Lower leg skin (tissue), 4 donors: ENCODE data around the gene SPTBN4. TPM values are rescaled to one million over a fixed set of nuclear protein-coding genes. Genes with fewer than 3 reads are reported as not detected.

Source experiments
- DNase-seq, 2 donors: peaks; one replicate each; pipeline ENCODE4 v3.0.0-alpha.2; 2019; ENCODE audit warnings: low spot score in 2 of 2
- H3K4me3 ChIP-seq: fragments of 200-600 bp; sonication (generic); 2 replicates; pipeline ENCODE4 v1.5.1; 2017; ENCODE audit warnings: mild to moderate bottlenecking, low read depth; ENCODE audit not compliant: poor library complexity, severe bottlenecking
- CTCF ChIP-seq, 3 donors: fragments of 450-650 bp; IDR thresholded peaks; one replicate each; pipeline ENCODE4 v1.5.1; 2016; ENCODE audit warnings: antibody characterized with exemption in 3 of 3, mild to moderate bottlenecking in 3 of 3, moderate library complexity in 2 of 3
- POLR2A ChIP-seq, 2 donors: fragments of 450-650 bp; IDR thresholded peaks; one replicate each; pipeline ENCODE4 v1.6.1; 2016 to 2017; ENCODE audit warnings: antibody characterized with exemption in 2 of 2, mild to moderate bottlenecking in 1 of 2, moderate library complexity in 1 of 2
- WGBS, 2 donors: methylation state at CpG; one replicate each; pipeline ENCODE4 v1.1.5; 2018; 5-methylcytosine and 5-hydroxymethylcytosine counted together
- intact Hi-C: fragments of 100-400 bp; cut with DNase I; formaldehyde crosslinking; loops from one replicate; pipeline ENCODE4 v1.15.0; 2023; ENCODE audit warnings: low total_unique reads
- total RNA-seq, 4 donors: library from RNA; depleted of rRNA; stranded (reverse); fragments of >200 nt; gene quantifications; one replicate each; pipeline ENCODE4 v1.1.0, GENCODE V29; 2016

Gene SPTBN4
- total RNA-seq, 4 donors from 2014 or later: 0.25 to 2.2 (median 1.6) TPM

GRCh38 chr19:40444000-40444824, 22.6 kb upstream of the SPTBN4 start, which contains the start of gene SERTAD3:
TSS of gene SERTAD3 (minus strand) at chr19:40444335. CDS start at chr19:40442080, 2,255 bp downstream.
- TF ChIP-seq POLR2A (IDR thresholded peaks at IDR 0.05) (peak in 1 of 2 donors; percentile 68), CTCF (IDR thresholded peaks at IDR 0.05) (peak in 1 of 3 donors; percentile 33)

GRCh38 chr19:40444825-40445312, 21.9 kb upstream of the SPTBN4 start:
- DNase-seq: no peak
- TF ChIP-seq CTCF (IDR thresholded peaks at IDR 0.05) (no peak), POLR2A (IDR thresholded peaks at IDR 0.05) (no peak)
- intact Hi-C loops: no loop called here
- peak overlapping the region; percentile 90 for H3K4me3 ChIP-seq
- 15 to 17% methylated on average over 18 of the region's 18 CpGs for WGBS, 2 donors

More at GRCh38 chr19:40444000-40444824, 22.6 kb upstream of the SPTBN4 start, which contains the start of gene SERTAD3:
- H3K4me3 ChIP-seq: peak within 1 kb of the TSS; percentile 90
- intact Hi-C loops: no loop called here
- WGBS, 2 donors: 0 to 1% methylated on average over 25 to 35 of the region's 72 CpGs
- peak; percentile 96 to 99 for DNase-seq

- H3K4me3 ChIP-seq: no peak overlapping the region
- no peak for TF ChIP-seq POLR2A (IDR thresholded peaks at IDR 0.05)
- no peak for TF ChIP-seq CTCF (IDR thresholded peaks at IDR 0.05)
- WGBS, 2 donors: 45 to 51% methylated on average over 9 of the region's 9 CpGs
- DNase-seq: no peak
- intact Hi-C loops: no loop called here
Measured at GRCh38 chr19:40445780-40446262, 21.0 kb upstream of the SPTBN4 start.

GRCh38 chr19:40446263-40446784, 20.5 kb upstream of the SPTBN4 start:
- intact Hi-C loops: no loop called here
- no peak for DNase-seq
- TF ChIP-seq POLR2A (IDR thresholded peaks at IDR 0.05) (no peak), CTCF (IDR thresholded peaks at IDR 0.05) (no peak)
- WGBS, 2 donors: 81% methylated on average over 8 of the region's 8 CpGs
- no peak overlapping the region for H3K4me3 ChIP-seq

GRCh38 chr19:40449506-40449905, 17.3 kb upstream of the SPTBN4 start:
- intact Hi-C loops: no loop called here
- no peak overlapping the region for H3K4me3 ChIP-seq
- 92 to 95% methylated on average over 4 of the region's 4 CpGs for WGBS, 2 donors
- no peak for TF ChIP-seq POLR2A (IDR thresholded peaks at IDR 0.05)
- TF ChIP-seq CTCF (IDR thresholded peaks at IDR 0.05): no peak
- DNase-seq: no peak
